IPS-11a (cell line): Measurements from ENCODE around the gene ASIC3.
A peak's percentile ranks its signal among the peaks of the same experiment; 100 is the strongest.

Experiments used
- H3K4me3 ChIP-seq: one replicate; pipeline ENCODE4 v1.5.1; 2013; ENCODE audit warnings: low read depth, low read length, control low read depth

Gene ASIC3

DNA sequence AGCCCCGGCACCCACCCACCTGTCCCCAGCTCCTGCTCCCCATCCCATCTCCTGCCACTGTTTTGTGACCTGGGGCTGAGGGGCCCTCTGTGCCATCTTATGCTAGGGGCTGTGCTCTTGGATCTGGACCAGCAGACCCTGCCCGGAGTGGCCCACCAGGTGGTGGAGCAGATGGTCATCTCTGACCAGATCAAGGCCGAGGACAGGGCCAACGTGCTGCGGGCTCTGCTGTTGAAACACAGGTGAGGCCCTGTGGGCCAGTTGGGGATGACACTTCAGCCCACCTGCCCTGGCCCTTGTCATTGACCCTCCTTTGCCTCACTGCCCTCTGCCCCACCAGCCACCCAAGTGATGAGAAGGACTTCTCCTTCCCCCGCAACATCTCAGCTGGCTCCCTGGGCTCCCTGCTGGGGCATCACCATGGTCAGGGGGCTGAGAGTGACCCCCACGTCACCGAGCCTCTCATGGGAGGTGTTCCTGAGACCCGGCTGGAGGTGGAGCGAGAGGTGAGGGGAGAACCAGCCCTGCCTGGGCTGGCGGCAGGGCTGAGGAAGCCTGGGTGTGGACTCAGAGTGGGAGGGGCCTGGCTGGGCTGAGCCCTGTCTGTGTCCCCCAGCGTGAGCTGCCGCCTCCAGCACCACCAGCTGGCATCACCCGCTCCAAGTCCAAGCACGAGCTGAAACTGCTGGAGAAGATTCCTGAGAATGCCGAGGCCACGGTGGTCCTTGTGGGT lies 21.7 kb downstream of the ASIC3 start:
- no peak overlapping the region for H3K4me3 ChIP-seq

- no peak overlapping the region for H3K4me3 ChIP-seq
These were observed 22.2 kb downstream of the ASIC3 start for GRCh38 chr7:151070574-151070960.

- no peak overlapping the region for H3K4me3 ChIP-seq
These were observed 22.9 kb downstream of the ASIC3 start for GRCh38 chr7:151071032-151071866.

GRCh38 chr7:151073990-151074389 lies 25.7 kb downstream of the ASIC3 start:
- no peak overlapping the region for H3K4me3 ChIP-seq

DNA sequence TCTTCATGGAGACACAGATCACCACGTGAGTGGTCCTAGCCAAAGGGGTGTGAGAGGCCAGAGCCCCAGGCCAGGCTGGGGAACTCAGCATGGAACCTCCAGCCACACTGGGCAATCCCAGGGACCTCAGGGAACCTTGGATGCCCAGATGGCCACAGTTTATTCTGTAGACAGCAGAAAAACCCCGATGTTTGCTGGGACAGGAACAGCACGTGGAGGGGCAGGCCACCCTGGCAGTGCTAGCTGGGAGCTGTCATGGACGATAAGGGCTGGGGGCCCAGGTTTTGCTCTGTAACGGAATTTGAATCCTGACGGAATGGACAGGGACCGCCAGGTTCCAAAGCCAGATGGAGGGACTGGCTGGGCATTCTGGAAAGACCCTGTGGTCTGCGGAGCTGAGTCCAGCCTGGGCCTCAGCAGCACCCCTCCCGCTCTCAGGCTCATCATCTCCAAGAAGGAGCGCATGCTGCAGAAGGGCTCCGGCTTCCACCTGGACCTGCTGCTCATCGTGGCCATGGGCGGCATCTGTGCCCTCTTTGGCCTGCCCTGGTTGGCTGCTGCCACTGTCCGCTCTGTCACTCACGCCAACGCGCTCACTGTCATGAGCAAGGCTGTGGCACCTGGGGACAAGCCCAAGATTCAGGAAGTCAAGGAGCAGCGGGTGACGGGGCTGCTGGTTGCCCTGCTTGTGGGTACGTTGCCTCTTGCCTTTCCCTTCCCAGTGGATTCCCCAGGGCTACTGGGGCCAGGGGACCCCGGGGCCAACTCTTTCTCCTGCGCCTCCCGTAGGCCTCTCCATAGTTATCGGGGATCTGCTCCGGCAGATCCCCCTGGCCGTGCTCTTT lies 26.7 kb downstream of the ASIC3 start:
- no peak overlapping the region for H3K4me3 ChIP-seq

GRCh38 chr7:151075662-151075971 lies 27.3 kb downstream of the ASIC3 start:
- no peak overlapping the region for H3K4me3 ChIP-seq

DNA sequence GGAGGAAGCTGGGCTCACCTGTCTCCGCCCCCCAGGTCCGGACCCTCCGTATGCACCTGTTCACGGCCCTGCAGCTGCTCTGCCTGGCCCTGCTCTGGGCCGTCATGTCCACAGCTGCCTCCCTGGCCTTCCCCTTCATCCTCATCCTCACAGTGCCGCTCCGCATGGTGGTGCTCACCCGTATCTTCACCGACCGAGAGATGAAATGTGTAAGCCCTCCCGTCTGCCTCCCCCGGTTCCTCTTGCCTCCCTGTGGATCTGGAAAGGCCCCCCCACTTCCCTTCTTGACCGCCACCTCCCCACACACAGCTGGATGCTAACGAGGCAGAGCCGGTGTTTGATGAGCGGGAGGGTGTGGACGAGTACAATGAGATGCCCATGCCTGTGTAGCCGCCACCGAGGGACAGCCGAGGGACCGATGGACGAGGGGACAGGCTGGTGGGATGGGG lies 27.7 kb downstream of the ASIC3 start:
- no peak overlapping the region for H3K4me3 ChIP-seq

DNA sequence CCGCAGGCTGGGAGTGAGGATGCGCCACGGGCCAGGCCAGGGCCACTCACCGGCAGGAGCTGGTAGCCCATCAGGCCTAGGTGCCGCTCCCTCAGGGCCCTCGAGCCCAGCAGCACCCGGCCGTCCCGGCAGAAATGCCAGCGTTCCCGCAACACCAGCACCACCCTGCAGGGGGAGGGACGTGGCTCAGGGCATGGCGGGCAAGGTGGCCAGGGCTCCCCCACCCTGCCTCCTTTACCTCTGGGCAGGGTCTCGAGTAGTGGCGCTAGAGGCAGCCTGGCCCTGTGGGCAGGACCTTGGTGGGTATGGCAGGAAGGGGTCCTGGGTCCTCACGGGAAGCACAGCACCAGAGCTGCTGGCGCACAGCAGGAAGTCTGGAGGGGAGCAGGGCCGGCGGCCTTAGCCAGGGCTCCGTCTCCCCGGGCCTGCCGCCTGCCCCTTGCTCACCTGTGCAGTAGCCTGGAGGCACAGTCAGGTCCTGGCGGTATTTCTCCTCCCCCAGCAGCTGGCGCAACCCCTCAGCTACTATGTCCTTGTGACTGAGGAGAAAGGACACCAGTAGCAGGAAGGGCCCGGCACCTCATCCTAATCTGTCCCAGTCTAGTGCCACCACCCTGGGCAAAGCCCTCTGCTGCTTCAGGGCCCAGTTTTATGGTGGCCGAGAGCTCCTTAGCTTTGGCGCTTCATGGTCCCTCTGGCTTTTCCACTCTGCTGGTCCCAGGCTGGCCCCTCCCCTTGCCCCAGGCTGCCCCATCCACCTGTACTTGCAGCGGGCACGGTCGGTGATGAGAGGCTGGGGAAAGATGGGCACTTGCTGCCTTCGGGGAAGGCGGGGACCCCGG lies 28.8 kb downstream of the ASIC3 start:
- no peak overlapping the region for H3K4me3 ChIP-seq

- H3K4me3 ChIP-seq, result no peak overlapping the region
These were observed 29.4 kb downstream of the ASIC3 start for GRCh38 chr7:151077705-151078232.

- H3K4me3 ChIP-seq, result no peak overlapping the region
These were observed 30.1 kb downstream of the ASIC3 start for GRCh38 chr7:151078233-151079040.

- peak overlapping the region; percentile 84 for H3K4me3 ChIP-seq
These were observed 31.0 kb downstream of the ASIC3 start for GRCh38 chr7:151079199-151079910.

DNA sequence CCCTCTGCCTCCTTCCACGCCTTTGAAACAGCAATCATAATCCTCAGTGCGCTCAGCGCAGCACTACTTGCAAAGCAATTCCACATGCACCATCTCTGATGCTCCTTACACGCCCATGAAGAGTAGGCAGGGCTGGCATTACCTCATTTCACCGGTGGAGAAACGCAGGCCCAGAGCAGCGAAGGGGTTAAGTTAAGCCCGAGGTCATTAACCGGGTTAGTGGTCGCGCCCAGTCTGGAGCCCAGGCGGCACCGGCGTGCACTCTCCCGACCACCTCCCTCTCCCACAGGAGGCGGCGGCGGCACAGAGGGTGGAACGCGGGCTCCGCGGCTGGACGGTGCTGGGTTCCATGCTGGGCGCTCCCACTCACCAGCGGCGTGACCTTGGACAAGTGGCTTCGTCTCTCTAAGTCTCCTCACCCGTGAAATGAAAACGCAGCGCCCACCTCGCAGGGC lies 31.8 kb downstream of the ASIC3 start:
- peak overlapping the region; percentile 84 for H3K4me3 ChIP-seq

DNA sequence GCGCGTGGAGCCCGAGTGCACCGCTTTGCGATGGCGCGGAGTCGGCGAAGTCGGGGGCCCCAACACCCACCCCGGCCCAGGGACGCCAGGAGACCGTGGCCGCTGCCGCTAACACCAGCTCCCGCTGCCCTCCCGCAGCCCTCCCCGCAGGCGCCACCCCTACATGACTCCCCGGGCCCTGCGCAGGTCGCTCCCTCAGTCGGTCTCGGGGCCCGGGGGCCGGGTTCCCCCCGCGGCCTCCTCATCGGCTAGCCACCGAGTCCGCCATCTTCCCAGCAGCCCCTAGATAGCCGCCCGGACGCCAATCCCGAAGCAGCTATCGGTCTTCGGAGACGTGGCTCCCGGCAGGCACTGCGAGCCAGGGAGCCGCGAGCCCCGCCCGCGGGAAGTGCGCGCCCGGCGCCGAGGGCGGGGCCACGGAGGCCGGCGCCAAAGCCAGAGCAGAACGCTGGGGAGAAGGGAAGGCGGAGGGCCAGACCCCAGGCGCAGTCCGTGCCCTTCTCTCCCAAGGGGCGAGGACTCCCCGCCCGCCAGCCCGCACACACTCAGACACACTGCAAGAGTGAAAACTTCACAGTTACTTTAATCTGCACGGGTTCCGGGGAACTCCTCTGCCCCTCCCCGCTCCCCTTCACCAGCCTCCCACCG lies 32.3 kb downstream of the ASIC3 start, which contains the start of gene FASTK:
TSS of gene FASTK (minus strand) at position 288 of the 648 bp plus-strand sequence. CDS start at position 245, 43 bp downstream.
- peak within 1 kb of the TSS; percentile 84 for H3K4me3 ChIP-seq

DNA sequence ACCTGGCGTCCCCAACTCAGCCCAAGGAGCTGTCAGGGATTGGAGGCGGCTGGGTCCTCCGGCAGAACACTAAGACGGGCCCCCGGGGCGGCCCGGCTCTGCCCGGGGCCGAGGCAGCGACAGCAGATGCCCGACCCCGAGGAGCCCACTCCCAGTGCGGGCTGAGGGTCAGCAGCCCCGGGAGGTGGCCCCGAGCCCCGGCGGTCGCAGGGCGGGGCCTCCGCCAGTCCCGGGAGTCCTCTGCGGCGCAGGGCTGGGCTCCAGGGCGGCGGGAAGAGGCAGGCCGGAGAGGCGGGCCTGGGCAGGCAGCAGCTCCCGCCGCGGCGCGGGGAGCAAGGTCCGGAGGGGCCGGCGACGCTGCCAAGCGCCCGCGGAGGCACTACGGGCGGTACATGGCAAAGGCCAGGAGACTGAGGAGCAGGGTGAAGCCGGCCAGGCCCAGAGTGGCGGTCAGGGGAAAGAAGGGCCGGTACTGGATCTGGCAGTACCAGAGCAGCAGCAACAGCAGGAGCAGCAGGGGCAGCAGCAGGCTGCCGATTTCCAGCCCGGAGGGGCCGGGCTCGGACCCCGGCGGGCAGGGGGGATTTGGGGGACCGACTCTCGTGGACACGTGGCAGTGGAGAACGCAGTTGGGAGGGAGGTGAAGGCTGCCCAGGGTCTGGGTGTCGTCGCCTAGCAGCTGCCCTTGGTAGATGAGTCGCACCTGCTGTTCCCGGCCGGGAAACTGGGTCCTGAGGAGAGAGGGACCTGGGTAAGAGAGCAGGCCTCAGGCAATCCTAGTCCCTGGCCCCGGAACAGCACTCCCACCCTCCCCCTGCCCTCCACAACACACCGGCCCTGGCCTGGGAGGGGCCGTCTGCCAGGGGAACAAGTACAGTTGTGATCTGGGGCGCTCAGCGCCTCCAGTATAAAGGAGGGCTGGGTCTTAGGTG lies 33.1 kb downstream of the ASIC3 start:
- peak overlapping the region; percentile 84 for H3K4me3 ChIP-seq

DNA sequence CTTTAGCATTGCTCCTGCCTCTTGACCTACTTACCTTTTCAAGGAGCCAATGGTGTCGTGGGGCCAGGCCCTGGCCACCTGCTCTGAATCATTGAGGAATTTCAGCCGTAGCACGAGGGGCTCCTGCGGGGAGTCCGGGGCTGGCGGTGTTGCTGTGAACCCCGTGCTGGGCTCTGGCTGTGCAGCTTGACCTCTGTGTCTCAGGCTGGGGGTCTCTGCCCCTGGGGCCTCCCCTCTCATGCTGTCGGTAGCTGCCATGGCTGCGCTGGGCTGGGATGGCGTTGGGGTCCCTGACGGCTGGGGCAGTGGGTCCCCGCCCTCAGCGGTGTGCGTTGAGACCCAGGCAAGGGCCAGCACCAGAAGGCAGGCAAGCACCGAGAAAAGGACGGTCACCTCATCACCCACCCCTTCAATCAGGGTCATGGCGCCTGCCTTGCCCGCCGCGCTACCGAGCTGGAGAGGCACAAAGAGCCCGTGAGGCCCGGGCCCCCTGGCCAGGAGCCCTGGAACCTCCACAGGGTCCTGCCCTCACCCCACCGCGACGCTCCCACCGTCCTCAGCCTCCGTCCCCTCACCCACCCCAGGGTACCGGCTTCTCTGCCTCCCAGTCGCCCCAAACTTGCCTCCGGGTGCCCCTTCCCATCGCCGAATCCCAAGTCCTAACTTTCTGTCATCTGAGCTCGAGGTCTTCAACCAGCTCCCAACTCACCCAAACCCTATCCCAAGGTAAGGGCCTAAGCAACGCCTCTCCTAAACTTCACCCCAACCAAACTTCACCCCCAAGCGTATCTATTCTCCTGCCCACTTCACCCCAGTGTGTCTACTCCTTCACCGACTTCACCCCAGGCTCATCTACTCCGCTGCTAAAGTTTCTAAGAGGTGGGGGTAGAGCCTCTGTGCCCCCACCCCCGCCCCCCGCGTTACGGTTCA lies 34.1 kb downstream of the ASIC3 start:
- H3K4me3 ChIP-seq, result peak overlapping the region; percentile 39
